Uterine smooth muscle cell (primary cell): ENCODE measurements around the gene RSPH6A. TPM values are rescaled to one million over a fixed set of nuclear protein-coding genes. Genes with fewer than 3 reads are reported as not detected.

Source experiments
- total RNA-seq: library from RNA; depleted of rRNA; stranded (reverse); fragments of >200 nt; gene quantifications from 2 replicates; pipeline ENCODE4 v1.2.3, GENCODE V29; 2014

RSPH6A gene
- total RNA-seq, result 0.11 and 0.12 TPM in 2 replicates

DNA sequence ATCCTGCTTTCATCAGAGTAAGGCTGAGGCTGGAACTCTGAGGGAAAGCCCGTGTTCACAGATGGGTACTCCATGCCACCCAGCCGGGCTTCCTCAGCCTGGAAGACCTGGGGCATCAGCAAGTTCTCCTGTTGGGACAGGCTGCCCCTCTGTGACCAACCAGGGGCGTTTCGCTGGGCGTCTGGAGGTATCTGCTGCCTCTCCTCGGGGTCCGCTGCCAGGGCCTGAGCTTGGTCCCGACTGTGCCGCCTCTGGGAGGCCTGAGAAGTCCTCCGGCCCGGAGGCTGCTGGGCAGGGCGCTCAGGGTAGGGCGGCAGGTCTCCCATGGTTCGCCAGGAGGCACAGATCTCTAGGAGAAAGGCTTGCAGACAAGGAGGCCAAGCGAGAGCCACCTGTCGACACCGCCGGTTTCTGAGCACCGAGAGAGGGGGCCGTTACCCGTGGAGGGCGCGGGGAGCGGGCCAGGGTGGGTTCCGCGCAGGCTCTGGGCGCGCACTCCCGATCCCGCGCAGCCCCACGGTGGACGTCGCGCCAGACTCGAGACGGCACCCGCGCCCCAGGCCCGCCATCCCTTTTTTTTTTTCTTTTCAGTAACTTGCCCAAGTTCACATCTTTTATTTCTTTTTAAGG lies at the start of gene RSPH6A:
RSPH6A (minus strand) TSS at position 458 of the 630 bp plus-strand sequence; CDS start at position 326, 132 bp downstream.

DNA sequence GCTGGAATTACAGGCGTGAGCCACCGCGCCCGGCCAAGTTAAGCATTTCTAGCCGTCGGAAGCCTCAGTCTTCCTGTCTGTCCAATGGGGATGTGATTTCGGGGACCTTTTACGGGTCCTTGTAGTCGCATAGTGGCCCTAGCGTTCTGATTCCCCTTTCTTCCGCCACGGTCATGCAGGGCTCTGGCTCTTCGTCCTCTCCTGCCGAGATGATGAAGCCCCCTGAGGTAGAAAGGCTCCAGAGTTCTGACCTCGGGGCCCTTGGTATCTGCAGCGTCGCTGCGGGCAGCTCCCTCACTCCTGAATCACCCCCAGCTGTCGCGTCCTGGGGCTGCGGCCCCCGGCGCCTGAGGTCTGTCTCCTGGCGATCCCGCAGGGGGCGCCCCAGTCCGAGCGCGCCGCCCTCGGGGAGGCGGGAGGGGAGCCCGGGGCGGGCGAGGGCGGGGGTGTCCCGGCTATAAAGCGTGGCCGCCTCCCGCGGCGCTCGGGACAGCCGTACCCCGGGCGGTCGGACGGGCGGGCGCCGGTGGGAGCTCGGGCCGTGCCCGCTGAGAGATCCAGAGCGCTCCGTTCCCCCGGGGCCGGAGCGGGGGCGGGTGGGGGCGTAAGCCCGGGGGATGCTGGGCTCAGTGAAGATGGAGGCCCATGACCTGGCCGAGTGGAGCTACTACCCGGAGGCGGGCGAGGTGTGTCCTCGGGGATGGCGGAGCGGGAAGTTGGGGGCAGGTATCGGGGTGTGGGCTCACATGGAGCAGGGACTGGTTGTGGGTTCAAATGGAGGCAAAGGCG lies 48.9 kb upstream of the RSPH6A start, which contains the start of gene FOXA3:
FOXA3 (plus strand) TSS at position 487 of the 789 bp plus-strand sequence; CDS start at position 618, 131 bp downstream.

DNA sequence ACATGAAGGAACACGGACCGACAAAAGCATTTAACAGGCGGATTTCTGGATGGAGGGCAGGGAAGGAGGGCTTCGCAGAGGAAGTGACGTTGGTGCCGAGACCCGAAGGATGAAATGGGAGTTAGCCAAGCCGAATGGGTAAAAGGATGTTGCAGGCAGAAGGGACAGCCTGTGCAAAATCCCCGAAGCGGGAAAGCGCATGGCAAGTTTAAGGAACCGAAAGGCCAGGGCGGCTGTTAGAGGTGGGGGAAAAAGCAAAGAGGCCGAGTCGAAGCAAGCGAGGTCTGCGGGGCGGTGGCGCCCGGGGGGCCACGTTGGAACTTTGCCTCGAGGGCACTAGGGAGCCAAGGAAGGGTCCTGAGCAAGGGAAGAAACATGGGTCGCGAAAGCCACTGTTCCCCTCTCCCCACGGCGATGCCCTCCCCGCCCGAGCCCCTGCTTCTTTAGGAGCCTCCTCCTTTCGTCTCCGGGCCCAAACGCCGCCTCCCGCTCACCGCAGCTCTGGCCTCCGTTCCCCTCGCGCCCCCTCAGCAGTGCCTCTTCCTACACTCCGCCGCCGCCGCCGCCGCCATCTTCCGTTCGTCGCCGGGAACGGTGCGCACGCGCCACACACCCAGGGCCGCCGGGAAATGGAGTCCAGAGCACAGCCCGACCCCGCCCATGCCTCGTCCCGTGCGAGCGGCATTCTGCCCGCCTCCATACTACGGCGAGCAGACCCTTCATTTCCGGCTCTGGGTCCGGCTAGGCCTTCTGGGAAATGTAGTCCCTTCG lies 47.6 kb upstream of the RSPH6A start, which contains the start of gene SYMPK:
SYMPK (minus strand) TSS at position 584 of the 771 bp plus-strand sequence. CDS start 8,652 bp downstream, outside the sequence.

DNA sequence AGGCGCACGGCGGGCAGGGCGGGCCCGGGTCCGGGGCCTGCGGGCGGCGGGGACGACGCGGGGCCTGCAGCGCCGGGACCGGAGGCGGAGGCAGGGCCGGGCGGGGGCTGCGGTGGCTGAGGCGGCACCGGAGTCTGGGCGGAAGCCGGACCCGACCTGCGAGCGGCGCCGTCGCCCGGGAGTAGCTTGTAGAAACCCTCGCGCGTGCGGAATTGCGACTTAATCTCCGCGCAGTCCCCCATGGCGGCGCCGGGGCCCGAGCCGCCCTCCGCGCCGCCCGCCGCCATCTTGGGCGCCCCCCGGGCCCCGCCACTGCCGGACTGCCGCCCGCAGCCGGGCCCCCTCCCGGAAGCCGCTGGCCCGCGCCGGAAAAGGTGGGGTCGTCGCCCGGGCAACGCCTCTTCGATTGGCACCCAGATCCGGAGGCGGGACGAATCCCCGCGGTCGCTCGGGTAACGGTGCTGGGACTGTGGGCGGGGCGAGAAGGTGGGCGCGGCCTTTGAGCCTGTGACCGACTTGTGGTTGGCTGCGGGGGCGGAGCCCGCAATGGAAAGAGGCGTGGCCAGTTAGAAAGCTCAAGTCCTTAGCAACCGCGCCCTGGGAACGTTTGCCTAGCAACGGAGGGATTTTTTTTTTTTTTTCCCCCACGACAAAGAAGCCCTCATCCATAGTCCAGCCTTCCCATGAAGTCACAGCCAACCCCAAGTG lies 22.5 kb downstream of the RSPH6A start, which contains the start of gene DMWD:
DMWD (minus strand) TSS at position 376 of the 708 bp plus-strand sequence; CDS start at position 287, 89 bp downstream.

DNA sequence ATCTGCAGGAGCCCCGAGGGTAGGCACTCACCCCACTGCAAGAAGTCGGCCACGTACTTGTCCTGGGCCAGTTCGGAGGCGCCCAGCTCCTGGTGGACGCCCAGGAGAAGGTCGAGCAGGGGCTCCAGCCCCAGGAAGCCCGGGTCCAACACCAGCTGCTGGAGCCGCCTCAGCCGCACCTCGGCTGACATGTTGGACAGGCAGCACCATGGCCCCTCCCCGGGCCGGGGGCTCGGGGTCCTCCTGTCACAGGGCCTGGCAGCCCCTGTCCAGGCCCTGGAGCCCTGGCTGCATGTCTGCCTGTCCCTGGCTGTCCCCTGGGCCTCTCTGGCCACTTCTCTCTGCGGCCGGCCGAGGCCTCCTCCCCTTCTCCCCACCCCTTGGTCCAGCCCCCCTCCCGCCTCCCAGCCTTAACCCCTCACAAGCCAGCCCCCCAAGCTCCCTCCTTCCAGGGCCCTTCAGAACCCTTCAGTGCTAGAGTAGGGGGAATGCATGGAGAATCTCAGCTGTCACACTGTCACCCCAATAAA lies 32.9 kb downstream of the RSPH6A start, which contains the start of gene DMPK:
DMPK (minus strand) TSS at position 329 of the 530 bp plus-strand sequence; CDS start at position 191, 138 bp downstream.

DNA sequence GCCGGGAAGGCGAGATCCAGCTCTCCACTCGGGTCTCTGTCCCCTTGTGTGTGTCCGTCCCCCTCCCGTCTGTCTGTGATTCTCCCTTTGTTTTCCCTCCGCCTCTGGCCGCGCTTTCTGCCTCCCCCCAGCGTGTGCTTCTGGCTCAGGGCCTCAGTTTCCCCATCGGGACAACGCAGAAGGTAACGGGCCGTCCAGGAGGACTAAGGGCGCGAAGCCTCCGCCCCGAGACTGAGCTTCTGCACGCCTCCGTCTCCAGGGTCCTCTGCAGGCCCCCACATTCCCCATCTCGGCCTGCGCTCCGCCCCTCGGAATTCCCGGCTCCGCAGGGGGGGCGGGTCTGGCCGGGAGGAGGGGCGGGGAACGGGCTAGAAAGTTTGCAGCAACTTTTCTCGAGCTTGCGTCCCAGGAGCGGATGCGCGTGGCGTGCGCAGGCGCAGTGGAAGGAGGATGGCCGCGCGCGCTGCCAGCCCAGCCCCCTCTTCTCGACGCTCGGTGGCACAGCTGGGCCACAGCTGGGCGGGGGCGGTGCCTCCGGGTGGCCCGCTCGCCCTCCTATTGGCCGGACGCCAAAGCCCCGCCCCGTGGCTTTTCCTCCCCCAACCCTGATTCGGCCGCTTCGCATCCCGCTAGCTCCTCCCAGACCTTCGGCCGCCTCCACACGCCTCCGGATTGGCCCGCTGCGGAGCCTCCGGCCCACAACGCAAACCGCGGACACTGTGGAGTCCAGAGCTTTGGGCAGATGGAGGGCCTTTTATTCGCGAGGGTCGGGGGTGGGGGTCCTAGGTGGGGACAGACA lies 45.9 kb downstream of the RSPH6A start, which contains the start of gene SIX5:
SIX5 (minus strand) TSS at position 269 of the 799 bp plus-strand sequence. CDS start 408 bp downstream, outside the sequence.

Other genes with a start within 250 kb of the RSPH6A start
- gene OPA3, start 230.5 kb downstream of the RSPH6A start, total RNA-seq, result 5.2 and 6.0 TPM in 2 replicates
- gene GPR4, start 213.1 kb downstream of the RSPH6A start, total RNA-seq, result 0.11 and 0.12 TPM in 2 replicates
- 48.3 and 65.2 TPM in 2 replicates for gene EML2, start 175.9 kb downstream of the RSPH6A start, total RNA-seq
- under 0.01 TPM in 1 of 2 replicates, not detected in the other for gene GIPR, start 147.1 kb downstream of the RSPH6A start, total RNA-seq
- 360 and 424 TPM in 2 replicates for gene SNRPD2, start 123.4 kb downstream of the RSPH6A start, total RNA-seq
- 15.6 and 24.7 TPM in 2 replicates for gene QPCTL, start 122.6 kb downstream of the RSPH6A start, total RNA-seq
- gene FBXO46, start 84.4 kb downstream of the RSPH6A start, total RNA-seq, result 4.4 and 5.6 TPM in 2 replicates
- not detected in 2 replicates for gene MEIOSIN, start 81.9 kb downstream of the RSPH6A start, total RNA-seq
- 7.0 and 13.6 TPM in 2 replicates for gene SIX5, start 46.1 kb downstream of the RSPH6A start, total RNA-seq
- gene DMPK, start 32.8 kb downstream of the RSPH6A start, total RNA-seq, result 21.7 and 39.0 TPM in 2 replicates
- gene DMWD, start 22.5 kb downstream of the RSPH6A start, total RNA-seq, result 42.9 and 55.0 TPM in 2 replicates
- 34.7 and 37.6 TPM in 2 replicates for gene SYMPK, start 47.8 kb upstream of the RSPH6A start, total RNA-seq
- not detected in 2 replicates for gene FOXA3, start 49.0 kb upstream of the RSPH6A start, total RNA-seq
- 29.3 and 34.6 TPM in 2 replicates for gene IRF2BP1, start 70.8 kb upstream of the RSPH6A start, total RNA-seq
- 0.77 and 1.2 TPM in 2 replicates for gene MYPOP, start 87.3 kb upstream of the RSPH6A start, total RNA-seq
- not detected in 2 replicates for gene NANOS2, start 99.5 kb upstream of the RSPH6A start, total RNA-seq
- under 0.01 TPM in 1 of 2 replicates, not detected in the other for gene NOVA2, start 158.6 kb upstream of the RSPH6A start, total RNA-seq
- 10.5 and 11.6 TPM in 2 replicates for gene CCDC61, start 180.2 kb upstream of the RSPH6A start, total RNA-seq
- not detected in 2 replicates for gene PGLYRP1, start 207.7 kb upstream of the RSPH6A start, total RNA-seq
- gene IGFL4, start 225.7 kb upstream of the RSPH6A start, total RNA-seq, result under 0.01 TPM in 1 of 2 replicates, not detected in the other